A172 (cell line): ENCODE data around the gene PPP2R5D. TPM values are rescaled to one million over a fixed set of nuclear protein-coding genes. Genes with fewer than 3 reads are reported as not detected.
"Not testable (repeated sequence)": the region's sequence is repeated elsewhere in the genome, so short reads cannot be mapped to it uniquely, and the experiment has no call there.

Source experiments
- DNase-seq: peaks from one replicate; pipeline ENCODE4 v3.0.0-alpha.2; 2015; ENCODE audit warnings: low spot score
- total RNA-seq: library from RNA; depleted of rRNA; stranded (reverse); fragments of >200 nt; shearing (Covaris generic); gene quantifications from 2 replicates; pipeline ENCODE4 v1.2.3, GENCODE V29; 2014; rRNA removed

PPP2R5D gene
- total RNA-seq: 38.9 and 48.5 TPM in 2 replicates

- DNase-seq: peak; percentile 97
Measured at GRCh38 chr6:42984001-42984923, at the start of gene PPP2R5D. Gene PPP2R5D (plus strand): TSS chr6:42984570. CDS start chr6:42984678, 108 bp downstream.

- no peak for DNase-seq
Measured at GRCh38 chr6:42935322-42935721, 49.0 kb upstream of the PPP2R5D start.

DNA sequence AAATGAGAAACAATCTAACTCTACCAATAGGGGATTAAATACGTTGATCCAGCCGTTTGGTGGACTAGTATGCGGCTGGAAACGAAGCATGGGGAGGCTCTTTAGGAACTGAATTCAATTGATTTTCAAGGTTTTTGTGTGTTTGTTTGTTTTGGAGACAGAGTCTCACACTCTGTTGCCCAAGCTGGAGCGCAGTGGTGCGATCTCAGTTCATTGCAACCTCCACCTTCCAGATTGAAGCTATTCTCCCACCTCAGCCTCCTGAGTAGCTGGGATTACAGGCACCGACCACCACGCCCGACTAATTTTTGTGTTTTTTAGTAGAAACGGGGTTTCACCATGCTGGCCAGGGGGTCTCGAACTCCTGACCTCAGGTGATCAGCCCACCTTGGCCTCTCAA, 48.0 kb upstream of the PPP2R5D start:
- DNase-seq: no peak

DNA sequence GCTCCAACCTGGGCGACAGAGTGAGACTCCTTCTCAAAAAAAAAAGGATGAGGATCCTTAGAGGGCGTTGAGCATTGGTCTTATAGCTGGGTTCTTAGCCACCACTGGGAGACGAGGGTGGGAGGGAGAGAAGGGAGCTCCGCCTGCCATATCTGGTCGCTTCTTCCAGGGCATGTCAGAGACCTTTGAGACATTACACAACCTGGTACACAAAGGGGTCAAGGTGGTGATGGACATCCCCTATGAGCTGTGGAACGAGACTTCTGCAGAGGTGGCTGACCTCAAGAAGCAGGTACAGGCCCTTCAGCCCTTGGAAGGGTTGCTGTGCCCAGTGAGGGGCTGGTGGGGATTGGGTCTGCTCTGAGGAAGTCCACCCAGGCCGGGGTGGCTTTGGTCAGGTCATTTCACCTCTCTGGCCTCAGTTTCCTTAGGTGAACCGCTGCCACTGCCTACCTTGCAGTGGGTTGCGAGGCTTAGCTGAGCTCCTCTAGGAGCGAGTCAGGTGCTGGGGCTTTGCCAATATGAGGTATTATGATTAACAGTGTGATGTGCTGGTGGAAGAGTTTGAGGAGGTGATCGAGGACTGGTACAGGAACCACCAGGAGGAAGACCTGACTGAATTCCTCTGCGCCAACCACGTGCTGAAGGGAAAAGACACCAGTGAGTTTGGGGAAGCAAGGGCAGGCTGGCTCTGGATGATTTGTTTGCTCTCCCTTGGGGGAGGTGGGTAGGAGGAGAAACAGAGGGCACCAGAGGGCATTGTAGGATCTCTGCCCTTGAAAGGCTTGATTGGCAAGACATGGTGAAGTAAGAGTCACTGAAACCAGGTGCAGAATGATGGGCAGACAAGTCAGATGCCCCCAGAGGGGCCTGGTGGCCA, 46.6 kb upstream of the PPP2R5D start:
- DNase-seq: no peak

GRCh38 chr6:42938428-42938796, 46.0 kb upstream of the PPP2R5D start:
- DNase-seq: no peak

DNA sequence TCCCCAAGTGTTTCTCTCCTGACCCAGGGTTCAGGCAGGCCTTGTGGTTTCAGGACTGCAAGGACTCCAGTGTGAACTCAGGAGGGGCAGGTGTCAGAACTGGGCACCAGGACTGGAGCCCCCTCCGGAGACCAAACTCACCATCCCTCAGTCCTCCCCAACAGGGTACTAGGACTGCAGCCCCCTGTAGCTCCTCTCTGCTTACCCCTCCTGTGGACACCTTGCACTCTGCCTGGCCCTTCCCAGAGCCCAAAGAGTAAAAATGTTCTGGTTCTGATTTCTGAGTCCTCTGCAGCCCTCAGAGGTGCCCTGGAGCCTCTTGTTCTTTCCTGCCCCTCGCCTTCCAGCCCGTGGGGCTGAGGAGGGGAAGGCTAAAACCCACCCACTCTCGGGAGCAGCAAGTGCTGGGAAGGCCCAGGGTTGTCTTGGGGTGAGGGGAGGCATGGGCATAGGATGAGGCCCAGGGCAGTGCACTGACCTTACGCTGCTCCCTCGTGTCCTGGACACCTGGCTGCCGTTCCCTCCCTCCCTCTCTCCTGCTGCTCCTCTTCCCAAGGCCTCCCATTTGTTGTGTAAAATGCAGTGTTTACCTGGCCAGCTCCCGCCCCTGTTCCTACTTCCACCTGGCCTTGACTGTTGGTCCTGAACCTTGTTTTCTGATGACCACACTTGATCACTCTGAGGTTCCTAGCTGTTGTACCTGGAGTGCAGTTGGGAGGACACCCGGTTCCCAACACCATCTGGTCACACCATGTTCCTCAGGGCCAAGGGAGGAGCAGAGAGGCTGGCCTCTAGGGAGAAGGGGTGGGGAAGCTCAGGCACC, 45.2 kb upstream of the PPP2R5D start:
- no peak for DNase-seq

- DNase-seq: no peak
Measured at GRCh38 chr6:42939810-42940167, 44.6 kb upstream of the PPP2R5D start.

DNA sequence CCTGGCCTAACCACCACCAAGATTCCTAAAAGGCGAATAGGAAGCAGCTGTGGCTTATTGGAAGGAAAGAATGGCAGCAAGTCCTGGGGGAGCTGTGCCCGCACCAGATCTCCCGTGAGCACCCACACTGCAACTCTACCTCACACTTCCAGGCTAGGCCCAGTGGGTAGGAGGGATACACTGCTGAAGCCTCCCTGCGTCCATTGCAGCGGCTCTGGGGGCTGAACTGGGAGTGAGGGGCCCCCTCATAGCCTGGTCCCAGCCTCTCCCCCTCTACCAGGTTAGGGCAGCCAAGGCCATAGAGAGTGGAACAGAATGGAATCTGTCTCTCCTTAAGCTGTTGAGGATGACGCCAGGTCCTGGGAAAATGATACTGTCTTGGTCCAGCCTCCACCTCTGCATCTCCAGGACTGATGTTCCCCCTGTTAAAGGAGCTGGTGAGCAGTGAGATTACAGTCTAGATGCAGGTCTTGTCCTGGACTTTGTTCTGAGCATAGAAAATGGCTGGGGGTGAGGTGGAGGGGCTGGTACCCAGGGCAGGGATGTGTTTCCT, 43.8 kb upstream of the PPP2R5D start:
- no peak for DNase-seq

DNA sequence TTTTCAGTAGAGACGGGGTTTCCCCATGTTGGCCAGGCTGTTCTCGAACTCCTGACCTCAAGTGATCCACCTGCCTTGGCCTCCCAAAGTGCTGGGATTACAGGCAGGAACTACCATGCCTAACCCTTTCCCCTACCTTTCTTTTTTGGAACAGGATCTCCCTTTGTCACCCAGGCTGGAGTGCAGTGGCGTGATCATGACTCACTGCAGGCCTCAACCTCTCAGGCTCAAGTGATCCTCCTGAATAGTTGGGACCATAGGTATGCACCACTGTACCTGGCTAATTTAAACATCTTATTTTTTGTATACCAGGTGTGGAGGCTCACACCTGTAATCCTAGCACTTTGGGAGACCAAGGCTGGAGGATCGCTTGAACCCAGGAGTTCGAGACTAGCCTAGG, 43.0 kb upstream of the PPP2R5D start:
- DNase-seq: not testable (repeated sequence)

GRCh38 chr6:42942444-42942843, 41.9 kb upstream of the PPP2R5D start:
- no peak for DNase-seq

DNA sequence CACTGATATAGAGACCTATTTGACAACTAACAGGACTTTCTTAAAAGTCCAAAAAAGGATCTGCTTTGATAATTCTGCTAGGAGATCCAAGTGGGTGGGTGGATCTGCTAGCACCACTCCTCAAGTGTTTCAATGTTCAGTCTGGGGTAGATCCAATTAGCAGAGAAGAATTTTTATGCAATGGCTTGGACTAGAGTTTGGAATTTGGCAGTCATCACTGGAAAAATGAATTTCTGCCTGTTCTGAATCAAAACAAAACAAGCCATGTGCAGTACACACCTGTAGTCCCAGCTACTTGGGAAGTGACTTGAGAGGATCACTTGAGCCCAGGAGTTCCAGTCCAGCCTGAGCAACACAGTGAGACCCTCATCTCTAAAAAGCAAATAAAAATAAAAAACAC, 36.4 kb upstream of the PPP2R5D start:
- DNase-seq: no peak

- no peak for DNase-seq
Measured at GRCh38 chr6:42952389-42952788, 32.0 kb upstream of the PPP2R5D start.

DNA sequence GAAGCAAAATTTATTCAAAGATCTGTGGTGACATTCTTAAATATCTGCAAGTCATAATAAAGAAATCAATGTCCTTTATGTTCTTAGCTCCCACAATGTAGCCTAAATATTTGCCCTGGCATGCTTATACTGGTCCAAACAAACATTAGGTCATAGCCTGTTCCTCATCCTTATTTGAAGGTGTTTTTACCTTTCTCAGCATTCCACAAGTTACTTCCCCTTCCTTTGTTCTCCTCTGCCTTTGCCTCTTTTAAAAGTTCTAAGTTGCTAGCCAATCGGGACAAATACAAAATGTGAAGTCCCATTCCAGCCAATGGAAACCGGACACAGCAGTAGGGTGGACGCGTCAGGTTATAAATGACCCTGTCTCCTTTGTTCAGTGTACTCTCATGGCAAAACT, 30.0 kb upstream of the PPP2R5D start:
- DNase-seq: not testable (repeated sequence)

DNA sequence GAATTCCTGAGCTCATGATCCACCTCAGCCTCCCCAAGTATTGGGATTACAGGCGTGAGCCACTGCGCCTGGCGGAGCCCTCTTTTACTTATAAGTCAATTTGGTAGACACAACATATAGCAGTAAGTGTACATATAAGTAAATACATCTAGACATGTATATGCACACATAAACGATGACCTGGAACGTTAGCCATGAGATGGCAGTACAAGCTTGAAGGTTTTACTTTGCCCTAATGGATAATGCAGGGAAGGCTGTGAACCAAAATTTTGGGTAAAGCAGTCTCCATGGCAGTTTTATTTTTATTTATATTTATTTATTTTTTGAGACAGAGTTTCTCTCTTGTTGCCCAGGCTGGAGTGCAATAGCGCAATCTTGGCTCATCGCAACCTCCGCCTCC, 26.2 kb upstream of the PPP2R5D start:
- DNase-seq: no peak

DNA sequence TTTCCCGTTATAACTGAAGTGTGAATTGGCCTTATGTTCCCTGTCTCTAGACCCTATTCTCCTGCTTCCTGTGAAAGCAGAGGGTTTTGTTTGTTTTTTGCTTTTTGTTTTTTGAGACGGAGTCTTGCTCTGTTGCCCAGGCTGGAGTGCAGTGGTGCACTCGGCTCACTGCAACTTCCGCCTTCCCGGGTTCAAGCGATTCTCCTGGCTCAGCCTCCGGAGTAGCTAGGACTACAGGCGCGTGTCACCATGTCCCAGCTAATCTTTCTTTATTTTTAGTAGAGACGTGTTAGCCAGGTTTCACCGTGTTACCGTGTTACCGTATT, 24.5 kb upstream of the PPP2R5D start:
- no peak for DNase-seq

- no peak for DNase-seq
Measured at GRCh38 chr6:42960243-42961019, 23.9 kb upstream of the PPP2R5D start, which contains the start of gene GNMT. Gene GNMT (plus strand): TSS chr6:42960754. CDS start chr6:42960768, 14 bp downstream.

DNA sequence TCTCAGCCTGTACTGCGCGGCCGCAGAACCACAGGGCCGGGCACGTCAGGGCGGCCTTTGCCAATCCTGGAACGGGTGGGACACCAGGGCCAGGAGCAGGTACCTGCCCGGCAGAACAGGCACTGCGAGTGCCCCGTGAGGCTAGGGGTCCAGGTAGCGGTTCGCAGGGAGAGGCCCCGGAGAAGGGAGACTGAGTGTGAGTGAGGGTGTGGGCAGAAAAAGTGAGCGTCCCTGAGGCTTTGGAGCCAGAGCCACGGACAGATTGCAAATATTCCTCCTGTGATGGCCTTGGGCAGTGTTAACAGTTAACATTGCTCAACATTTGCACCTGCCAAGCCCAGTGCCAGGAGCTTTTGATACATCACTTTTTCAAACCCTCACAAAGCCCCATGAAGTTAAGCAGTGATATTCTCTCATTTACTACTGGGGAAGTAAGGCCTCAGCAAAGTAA, 23.3 kb upstream of the PPP2R5D start:
- DNase-seq: no peak

- DNase-seq: no peak
Measured at GRCh38 chr6:42962096-42962495, 22.3 kb upstream of the PPP2R5D start.

DNA sequence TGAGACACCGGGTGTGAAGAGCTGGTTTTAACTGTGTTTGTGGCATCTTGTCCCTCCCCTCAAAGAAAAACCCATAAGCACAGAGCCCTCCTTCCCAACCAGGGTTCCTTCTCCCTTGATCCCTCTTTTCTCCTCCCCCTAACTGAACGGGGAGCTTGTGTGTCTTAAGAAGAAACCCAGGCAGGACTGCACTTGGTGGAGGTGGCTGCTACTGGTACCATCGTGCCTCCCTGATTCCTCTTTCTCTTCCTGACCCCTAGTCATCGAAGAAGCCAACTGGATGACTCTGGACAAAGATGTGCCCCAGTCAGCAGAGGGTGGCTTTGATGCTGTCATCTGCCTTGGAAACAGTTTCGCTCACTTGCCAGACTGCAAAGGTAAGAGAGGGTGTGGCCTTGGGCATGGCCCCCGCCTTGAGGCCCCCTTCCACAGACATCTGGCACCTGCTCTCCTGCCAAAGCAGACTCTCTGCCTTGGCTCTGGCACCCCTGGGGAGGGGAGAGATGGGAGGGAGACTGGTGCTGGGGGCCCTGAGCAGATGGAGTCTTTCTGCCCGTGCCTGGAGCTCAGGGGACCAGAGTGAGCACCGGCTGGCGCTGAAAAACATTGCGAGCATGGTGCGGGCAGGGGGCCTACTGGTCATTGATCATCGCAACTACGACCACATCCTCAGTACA, 21.7 kb upstream of the PPP2R5D start:
- no peak for DNase-seq
